ENCODE measurements around the gene COL12A1.

The COL12A1 gene

DNA sequence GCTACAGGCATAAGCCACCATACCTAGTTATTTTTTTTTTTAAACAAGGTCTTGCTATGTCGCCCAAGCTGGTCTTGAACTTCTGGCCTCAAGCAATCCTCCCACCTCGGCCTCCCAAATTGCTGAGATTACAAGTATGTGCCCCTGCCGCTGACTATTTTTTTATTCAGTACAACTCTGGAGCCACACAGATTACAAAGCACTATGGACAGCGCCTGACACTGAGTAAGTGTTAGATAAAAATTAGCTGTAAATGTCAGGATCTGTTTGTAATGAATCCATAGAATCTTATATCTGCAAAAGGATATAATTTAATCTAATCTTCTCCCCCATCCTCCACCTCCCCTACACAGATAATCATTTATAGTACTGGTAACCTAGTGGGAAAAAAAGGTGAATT is 15.3 kb upstream of the COL12A1 start:
- Mint-ChIP-seq H3K4me1 (peaks cover 9% of the 10 kb centered on the region), H3K4me3 (no peak overlapping the region), H3K27ac (no peak overlapping the region), H3K36me3 (no peaks in the 10 kb centered on the region), H3K27me3 (peaks cover 40% of the 10 kb centered on the region), H3K9me3 (no peaks in the 10 kb centered on the region)
- ATAC-seq = no peak

DNA sequence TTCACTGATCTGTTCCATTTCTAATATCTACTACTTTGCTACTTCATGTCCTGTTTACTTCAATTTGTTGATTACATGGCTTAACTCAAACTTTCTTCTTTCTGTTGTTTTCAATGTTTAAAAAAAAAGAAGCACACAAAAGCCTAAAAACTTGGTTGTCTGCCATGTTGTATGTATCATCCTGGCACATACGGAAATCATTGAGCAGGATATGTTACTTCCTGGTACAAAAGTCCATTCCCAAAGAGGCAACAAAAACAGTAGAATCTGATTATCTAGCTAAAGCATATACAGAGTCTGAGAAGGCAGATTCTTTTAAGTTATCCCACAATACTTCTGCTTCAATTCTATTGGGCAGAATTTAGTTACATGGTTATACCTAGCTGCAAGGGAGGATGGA is 14.5 kb upstream of the COL12A1 start:
- no peaks in the 10 kb centered on the region for H3K36me3 Mint-ChIP-seq
- no peak for ATAC-seq
- H3K27me3 Mint-ChIP-seq = peaks cover 40% of the 10 kb centered on the region
- no peak overlapping the region for H3K4me3 Mint-ChIP-seq
- H3K4me1 Mint-ChIP-seq = peaks cover 9% of the 10 kb centered on the region
- no peaks in the 10 kb centered on the region for H3K9me3 Mint-ChIP-seq
- H3K27ac Mint-ChIP-seq = no peak overlapping the region

DNA sequence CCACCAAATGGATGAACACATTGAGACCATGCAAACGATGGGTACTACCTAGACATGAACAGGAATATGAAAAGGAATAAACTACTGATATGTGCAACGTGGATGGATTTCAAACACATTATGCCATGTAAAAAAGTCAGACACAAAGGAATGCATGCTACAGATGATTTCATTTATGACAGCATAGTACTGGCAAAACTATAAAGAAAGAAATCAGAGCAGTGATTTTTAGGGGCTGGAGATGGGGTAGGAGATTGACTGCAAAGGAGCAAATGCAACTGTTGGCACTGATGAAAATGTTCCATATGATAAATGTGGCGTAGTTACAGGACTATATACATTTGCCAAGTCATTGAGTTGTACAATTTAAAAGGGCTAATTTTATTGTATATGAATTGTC is 13.4 kb upstream of the COL12A1 start:
- Mint-ChIP-seq H3K36me3 (no peaks in the 10 kb centered on the region), H3K4me1 (peaks cover 9% of the 10 kb centered on the region), H3K27me3 (peaks cover 29% of the 10 kb centered on the region), H3K9me3 (no peaks in the 10 kb centered on the region), H3K27ac (no peak overlapping the region), H3K4me3 (no peak overlapping the region)
- ATAC-seq = no peak

DNA sequence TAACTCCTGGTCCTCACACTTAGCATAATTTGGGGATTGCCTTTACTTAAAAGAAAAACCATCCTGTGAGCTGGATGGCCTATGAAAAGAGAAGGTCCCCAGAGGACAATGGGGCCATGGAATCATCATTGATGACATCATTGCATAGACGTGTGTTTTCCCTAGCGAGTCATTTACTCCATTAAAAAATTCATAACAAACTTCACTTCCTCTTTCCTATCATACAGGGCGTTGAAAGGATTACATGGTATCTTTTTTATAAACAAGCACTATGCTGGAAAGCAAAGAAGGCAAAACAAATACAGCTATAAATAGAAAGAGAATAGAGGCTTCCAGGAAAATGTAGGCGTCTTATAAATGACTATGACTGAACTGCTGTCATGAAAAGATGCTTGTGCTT is 11.3 kb upstream of the COL12A1 start:
- peaks cover 23% of the 10 kb centered on the region for H3K27me3 Mint-ChIP-seq
- H3K4me3 Mint-ChIP-seq = no peak overlapping the region
- ATAC-seq = peak; percentile 70
- H3K27ac Mint-ChIP-seq = peak overlapping the region; percentile 2
- no peaks in the 10 kb centered on the region for H3K36me3 Mint-ChIP-seq
- H3K9me3 Mint-ChIP-seq = no peaks in the 10 kb centered on the region
- H3K4me1 Mint-ChIP-seq = peaks cover 9% of the 10 kb centered on the region

DNA sequence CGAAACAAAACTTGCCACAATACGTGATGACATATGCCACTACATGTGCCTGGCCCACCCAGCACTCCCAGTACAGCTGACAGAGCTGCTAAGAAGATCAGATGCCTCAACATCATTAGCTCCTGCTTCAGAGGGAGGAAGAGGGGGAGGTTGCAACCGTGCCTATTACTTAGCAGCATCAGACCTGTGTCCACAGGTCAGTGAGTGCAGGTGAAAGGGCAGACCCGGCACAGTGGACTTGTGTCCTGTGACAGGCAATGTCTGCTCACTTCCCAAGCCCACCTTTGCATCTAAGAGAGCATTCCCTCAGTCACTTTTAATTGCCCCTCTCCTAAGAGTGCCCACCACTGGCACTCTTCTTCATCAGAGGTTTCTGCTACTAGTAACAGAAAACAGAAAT is 9.4 kb upstream of the COL12A1 start:
- Mint-ChIP-seq H3K27me3 (peaks cover 36% of the 10 kb centered on the region), H3K36me3 (no peaks in the 10 kb centered on the region)

DNA sequence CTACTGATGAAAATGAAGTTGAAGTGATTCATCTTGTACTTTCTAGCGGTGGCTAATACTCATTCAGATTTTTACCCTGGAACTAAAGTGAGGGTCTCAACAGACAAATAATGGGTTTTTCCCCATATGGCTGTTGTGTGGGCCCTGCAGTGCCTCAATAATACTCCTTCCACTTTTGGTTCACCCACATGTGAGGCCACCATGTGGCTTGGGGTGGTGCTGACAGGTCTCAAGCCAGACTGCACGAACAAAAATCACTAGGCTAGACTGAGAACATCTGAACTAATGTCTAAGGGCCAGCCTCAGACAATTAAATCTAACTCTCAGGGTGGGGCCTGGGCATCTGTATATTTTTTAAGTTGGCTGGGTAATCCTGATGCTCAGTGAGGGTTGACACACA is 7.9 kb upstream of the COL12A1 start:
- Mint-ChIP-seq H3K27me3 (peaks cover 36% of the 10 kb centered on the region), H3K9me3 (no peaks in the 10 kb centered on the region)
- no peak for ATAC-seq

More for the DNA sequence above, 9.4 kb upstream of the COL12A1 start:
- Mint-ChIP-seq H3K27ac (no peak overlapping the region), H3K4me1 (peaks cover 15% of the 10 kb centered on the region), H3K9me3 (no peaks in the 10 kb centered on the region), H3K4me3 (no peak overlapping the region)
- no peak for ATAC-seq

DNA sequence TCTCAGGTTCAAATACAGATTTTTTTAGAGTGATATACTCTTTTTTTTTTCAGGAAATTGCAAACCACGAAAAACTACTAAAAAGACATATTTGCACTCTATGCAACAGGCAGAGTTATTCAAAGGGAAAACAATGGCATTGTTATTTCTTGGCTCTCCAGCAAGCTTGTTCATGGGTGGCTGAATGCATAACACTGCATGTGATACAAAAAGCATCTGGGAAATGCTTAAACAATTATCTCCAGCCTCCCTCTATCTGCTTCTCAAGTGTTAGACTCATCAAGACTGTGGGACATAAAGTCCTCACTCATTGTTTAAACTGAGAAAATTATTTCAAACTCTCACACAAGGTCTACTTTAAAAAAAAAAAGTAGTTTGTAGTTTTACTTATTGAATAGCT is 7.3 kb upstream of the COL12A1 start:
- Mint-ChIP-seq H3K4me1 (peaks cover 27% of the 10 kb centered on the region), H3K27ac (no peak overlapping the region), H3K27me3 (peaks cover 42% of the 10 kb centered on the region), H3K9me3 (no peaks in the 10 kb centered on the region), H3K4me3 (no peak overlapping the region), H3K36me3 (no peaks in the 10 kb centered on the region)
- ATAC-seq = no peak

More for the DNA sequence above, 7.9 kb upstream of the COL12A1 start:
- H3K27ac Mint-ChIP-seq = no peak overlapping the region
- H3K4me3 Mint-ChIP-seq = no peak overlapping the region
- H3K4me1 Mint-ChIP-seq = peaks cover 21% of the 10 kb centered on the region
- H3K36me3 Mint-ChIP-seq = no peaks in the 10 kb centered on the region

DNA sequence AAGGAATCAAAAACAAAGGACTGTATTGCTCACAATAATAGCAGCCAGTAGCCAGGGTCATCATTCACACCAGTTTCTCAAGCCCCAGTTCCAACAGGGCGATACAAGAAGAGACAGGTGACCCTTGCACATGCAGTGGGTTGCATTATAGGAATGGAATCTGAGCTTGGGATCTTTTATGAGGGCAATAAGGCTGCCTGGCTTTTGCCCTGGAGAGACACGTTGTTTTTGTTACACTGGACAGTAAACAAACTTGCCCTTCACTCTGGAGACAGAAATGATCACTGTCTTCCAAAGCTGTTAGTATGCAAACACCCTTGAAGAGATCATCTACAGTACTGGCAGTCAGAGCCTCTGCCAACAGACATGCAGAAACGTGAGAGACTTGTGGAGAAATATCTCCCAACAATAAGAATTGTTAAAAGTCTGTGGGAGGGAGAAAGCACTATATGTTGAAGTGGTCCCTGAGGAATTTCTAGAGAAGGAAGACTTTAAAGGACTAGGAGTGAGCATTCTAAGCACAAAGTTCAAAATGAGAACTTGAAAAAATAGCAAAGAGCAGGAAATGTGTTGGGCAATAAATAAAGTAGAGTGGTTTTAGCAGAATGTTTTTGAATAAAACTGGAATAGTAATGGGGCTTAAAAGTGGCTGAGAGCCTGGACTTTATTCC is 6.2 kb upstream of the COL12A1 start:
- Mint-ChIP-seq H3K9me3 (no peaks in the 10 kb centered on the region), H3K27ac (no peak overlapping the region), H3K27me3 (peaks cover 43% of the 10 kb centered on the region), H3K4me3 (no peak overlapping the region), H3K36me3 (no peaks in the 10 kb centered on the region), H3K4me1 (peaks cover 29% of the 10 kb centered on the region)
- no peak for ATAC-seq

DNA sequence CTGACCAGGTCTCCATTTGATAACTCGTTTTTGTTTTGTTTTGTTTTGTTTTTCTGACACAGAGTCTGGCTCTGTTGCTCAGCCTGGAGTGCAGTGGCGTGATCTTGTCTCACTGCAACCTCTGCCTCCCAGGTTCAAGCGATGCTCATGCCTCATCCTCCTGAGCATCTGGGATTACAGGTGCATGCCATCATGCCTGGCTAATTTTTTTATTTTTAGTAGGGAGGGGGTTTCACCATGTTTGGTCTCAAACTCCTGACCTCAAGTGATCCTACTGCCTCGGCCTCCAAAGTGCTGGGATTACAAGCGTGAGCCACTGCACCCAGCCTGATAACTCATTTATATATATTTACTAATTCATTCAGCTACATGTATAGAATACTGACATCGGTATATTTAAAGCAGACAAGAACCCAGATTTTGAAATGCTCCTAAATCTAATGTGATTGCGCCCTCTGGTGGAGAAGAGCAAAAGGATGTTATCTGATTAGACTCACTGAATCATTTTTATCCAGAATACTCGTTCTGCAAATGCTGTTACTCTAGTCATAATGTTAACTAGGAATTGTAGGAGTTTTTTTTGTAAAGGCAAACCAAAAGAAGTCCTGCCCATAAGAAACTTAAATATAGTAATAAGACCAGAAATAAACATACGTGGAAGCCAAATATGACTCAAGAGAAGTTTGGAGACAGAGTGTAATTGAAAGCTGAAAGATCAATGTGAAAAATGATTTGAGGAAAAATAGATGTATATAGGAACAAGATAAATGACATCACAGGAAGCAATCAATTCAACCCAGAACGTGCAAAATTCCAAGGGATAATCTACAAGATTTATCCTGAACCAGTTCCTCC is 5.3 kb upstream of the COL12A1 start:
- Mint-ChIP-seq H3K27ac (no peak overlapping the region), H3K4me3 (no peak overlapping the region), H3K9me3 (no peaks in the 10 kb centered on the region), H3K27me3 (peaks cover 53% of the 10 kb centered on the region), H3K4me1 (peaks cover 38% of the 10 kb centered on the region), H3K36me3 (no peaks in the 10 kb centered on the region)
- ATAC-seq = no peak

DNA sequence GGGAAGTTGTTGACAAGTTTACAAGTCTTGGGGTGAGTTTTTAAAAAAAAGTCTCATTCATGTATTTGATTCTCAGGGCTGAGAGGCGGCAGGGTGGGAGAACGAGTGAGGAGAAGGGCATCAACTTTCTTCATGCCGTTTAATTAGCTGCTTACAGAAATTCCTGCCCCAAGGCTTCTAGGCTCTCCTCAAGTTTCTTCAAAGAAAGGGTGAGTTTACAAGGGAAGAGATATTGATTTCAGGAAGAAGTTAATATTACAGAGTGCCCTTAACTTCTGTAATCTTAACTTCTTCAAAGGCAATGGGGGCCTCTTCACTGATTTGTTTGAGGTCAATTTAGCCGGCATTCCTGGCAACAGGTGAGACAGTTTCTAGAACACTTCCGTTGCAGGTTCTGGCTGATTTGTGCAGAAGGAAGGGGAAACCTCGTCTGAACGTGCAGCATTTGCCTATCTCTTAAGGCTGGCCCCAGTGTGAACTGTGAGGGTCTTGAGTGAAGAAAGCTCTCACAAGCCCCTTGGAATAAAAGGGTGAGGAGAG is 3.4 kb upstream of the COL12A1 start:
- Mint-ChIP-seq H3K27me3 (peaks cover 71% of the 10 kb centered on the region), H3K9me3 (no peaks in the 10 kb centered on the region), H3K36me3 (no peaks in the 10 kb centered on the region), H3K27ac (no peak overlapping the region), H3K4me3 (peak overlapping the region; percentile 78), H3K4me1 (peaks cover 56% of the 10 kb centered on the region)
- ATAC-seq = no peak

DNA sequence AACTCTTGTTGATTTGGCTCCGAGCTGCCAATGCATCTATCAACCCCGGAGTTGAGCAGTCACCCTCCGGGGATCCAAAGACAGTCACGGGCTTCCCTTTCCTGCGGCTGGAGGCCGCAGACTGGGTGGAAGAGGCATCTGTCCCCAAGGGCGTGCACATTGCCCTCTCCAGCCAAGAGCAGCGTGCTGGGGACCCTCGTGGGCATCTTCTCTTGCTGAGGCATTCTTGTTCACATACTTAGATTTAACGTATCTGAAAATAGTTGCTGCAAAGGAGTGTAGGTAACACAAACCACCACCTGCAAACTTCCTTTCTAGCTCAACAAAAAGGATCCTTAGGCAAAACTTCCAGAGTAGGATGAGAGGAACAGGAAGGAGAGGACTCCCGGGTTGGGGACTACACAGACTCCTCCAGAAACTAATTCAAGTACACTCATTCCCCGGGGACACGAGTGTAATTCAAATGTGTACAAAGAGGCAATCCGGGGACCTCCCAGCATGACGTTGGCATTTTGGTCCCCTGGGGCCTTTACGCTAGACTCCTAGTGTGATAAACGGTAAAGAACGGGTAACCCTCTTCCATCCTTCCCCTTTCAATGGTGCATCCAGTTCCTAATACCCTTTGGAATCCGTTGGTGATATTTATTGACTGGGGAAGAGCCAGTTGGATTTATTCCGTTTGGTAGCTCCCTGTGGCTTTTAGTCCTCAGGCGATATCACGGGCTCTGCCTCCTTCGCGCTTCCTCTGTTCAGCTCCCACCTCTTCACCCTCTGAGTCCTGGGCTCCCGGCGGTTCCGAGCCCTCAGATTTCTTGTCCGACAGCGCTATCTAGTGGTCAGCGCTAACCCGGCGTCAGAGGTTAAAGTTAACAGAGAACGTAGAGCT is 2.7 kb upstream of the COL12A1 start:
- ATAC-seq = peak; percentile 92
- H3K4me3 Mint-ChIP-seq = peak overlapping the region; percentile 78
- H3K4me1 Mint-ChIP-seq = peaks cover 58% of the 10 kb centered on the region
- no peak overlapping the region for H3K27ac Mint-ChIP-seq
- H3K27me3 Mint-ChIP-seq = peaks cover 79% of the 10 kb centered on the region
- H3K36me3 Mint-ChIP-seq = no peaks in the 10 kb centered on the region
- H3K9me3 Mint-ChIP-seq = no peaks in the 10 kb centered on the region

DNA sequence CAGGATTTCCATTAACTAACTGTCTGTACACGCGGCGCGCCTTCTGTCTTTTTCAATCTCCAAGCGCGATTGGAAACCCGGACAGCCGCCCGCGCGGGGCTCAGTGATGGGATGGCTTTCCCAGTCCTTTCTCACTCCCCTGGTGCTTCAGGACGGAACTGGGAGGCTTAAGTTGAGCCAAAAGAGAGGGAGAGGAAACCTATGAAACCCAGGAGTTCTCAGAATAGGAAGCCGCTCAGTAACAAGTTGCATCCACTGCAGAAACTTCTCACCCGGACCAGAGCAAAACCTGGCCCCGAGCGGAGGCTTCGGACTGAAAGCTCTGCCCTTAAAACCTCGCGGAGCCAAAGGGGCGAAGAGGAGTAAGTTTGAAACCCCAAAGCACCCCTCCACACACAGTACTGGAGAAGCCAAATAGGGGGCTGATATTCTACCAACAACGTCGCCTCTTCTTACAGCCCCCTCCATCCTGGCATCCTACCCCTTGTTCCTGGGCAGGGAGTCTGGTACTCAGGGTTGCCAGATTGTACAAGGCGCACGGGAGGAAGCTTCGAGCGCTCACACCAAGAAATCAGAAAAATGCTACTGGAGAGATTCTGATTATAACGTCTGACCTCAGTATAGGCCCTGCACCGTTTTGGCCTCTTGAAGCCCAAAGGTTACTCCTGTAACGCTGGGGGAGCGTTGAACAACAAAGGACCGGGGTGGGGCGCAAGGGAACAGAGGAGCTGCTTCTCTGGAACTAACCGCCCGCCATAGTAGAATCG is 906 bp upstream of the COL12A1 start:
- Mint-ChIP-seq H3K4me3 (peak overlapping the region; percentile 78), H3K27ac (no peak overlapping the region), H3K36me3 (no peaks in the 10 kb centered on the region), H3K9me3 (no peaks in the 10 kb centered on the region), H3K27me3 (peaks cover 86% of the 10 kb centered on the region), H3K4me1 (peaks cover 69% of the 10 kb centered on the region)
- ATAC-seq = no peak

DNA sequence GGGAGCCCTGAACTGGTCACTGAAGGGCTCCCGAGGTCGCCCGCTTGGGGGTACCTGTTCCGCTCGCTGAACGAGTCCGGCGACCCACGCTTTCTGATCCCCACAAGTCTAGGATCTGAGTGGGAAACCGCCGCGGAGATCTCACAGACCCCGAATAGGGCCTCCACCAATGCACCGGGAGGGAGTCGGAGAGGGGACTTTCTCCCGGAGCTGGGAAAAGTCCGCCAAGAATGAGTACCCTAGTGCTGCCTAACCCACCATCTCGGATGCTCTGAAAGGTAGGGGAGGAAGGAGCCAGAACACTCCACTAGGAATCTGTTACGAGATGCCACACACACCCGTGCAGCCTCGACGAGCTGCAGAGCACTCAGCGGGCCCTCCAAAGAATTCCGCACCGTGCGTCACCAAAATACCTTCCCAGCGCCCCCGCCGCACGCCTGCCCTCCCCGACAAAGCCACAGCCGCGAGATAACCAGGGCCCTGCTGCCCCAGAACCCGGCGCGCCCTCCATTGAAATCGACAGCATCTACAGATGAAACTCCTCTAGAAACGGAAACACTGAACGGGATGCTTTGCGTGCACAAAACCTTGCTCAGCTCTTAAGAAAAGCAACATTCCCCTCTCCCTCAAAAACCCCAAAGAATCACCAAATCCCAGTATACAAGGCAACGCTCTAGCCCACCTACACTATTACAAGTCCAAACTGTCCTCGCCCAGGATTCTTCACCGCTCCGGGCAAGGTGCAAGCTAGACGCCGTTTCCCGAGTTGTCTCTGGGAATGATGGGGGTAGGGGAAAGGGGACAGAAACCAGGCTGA is 686 bp downstream of the COL12A1 start:
- Mint-ChIP-seq H3K4me1 (peaks cover 65% of the 10 kb centered on the region), H3K4me3 (peak overlapping the region; percentile 62), H3K27me3 (peaks cover 79% of the 10 kb centered on the region), H3K27ac (no peak overlapping the region), H3K36me3 (no peaks in the 10 kb centered on the region), H3K9me3 (no peaks in the 10 kb centered on the region)
- ATAC-seq = no peak
